Measurements from ENCODE around the gene DOCK2. TPM values are rescaled to one million over a fixed set of nuclear protein-coding genes. Genes with fewer than 3 reads are reported as not detected.
"Not testable (repeated sequence)": the region's sequence is repeated elsewhere in the genome, so short reads cannot be mapped to it uniquely, and the experiment has no call there.

The DOCK2 gene
- polyA plus RNA-seq, 3 donors = 2.6 to 3.4 (median 2.7) TPM

DNA sequence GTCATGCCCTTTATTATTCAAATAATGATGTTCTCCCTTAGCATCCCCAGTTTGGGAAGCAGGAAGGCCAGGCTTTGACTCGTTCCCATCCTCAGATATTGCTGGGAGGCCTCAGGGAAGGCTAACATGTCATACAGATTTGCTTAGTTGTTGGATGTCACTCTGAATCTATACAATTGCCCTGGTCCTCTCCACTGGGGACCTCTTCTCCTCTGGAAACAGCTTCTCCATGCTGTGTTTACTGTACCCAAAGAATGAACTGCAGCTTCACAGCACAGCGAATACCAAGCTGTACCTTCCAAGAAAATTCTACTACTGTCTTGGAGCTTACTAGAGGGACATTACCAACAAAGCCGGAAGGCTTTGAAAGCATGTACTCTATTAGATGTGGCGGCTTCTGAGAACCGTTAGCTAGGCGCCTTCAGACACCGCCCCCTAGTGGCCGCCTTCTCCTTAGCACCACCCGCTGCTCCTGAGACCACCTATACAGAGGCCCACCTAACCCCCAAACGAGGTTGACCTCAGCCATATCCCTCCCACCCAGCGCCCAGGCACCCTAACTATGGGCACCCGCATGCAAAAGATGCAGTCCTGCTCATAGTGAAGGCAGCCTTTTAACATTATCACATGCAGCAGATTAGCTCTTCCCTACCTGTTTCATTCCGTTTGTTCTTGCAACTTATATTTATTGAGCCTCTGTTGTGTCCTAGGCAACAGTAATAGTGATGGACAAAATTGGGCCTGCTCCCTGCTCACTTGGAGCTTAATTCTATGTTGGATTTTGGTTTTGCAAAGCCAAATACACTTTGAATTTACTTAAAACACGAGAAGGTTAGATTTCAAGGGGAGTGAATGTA, 433.7 kb downstream of the DOCK2 start:
- peak in 2 of 3 donors; percentile 10 to 36 for DNase-seq (ENCODE audit: low read depth in 3 of 3, low spot score in 2 of 3)

DNA sequence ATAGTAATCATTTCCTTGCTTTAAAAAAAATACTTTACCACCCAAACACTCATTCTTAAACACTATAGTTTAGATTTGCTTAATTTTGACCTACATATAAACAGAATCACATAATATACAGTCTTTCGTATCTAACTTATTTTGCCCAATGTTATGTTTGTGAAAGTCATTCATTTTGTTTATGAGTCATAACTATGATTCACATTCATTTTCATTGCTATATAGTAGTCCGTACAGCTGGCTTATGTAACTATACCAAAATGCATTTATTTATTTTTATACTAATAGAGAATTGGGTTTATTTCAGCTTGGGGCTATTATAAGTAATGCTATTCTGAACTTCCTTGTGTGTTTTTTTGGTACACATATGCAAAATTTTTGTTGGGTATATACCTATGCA, 434.7 kb downstream of the DOCK2 start:
- no peak for DNase-seq (ENCODE audit: low read depth in 3 of 3, low spot score in 2 of 3)

- DNase-seq (ENCODE audit: low read depth in 3 of 3, low spot score in 2 of 3) = no peak
Measured at GRCh38 chr5:170075696-170076095, 438.6 kb downstream of the DOCK2 start.

- no peak for DNase-seq (ENCODE audit: low read depth in 3 of 3, low spot score in 2 of 3)
Measured at GRCh38 chr5:170076211-170076610, 439.1 kb downstream of the DOCK2 start.

DNA sequence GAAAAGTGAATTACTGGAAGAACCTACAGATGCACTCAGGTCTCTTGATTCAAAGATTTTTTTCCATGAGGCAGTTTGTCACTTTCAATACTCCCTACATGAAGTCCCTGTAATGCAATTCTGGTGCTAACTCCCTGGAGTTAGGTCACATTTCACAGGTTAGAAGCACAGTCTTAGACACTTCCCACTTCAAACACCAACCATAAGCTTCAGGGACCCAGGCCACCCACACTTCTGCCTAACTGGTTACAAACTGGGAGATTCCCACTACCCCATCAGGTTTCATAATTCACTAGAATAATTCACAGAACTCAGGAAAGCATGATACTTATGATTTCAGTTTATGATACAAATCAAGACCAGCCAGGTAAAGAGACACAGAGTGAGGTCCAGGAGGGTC, 439.7 kb downstream of the DOCK2 start:
- no peak for DNase-seq (ENCODE audit: low read depth in 3 of 3, low spot score in 2 of 3)

GRCh38 chr5:170077526-170077925, 440.5 kb downstream of the DOCK2 start:
- DNase-seq (ENCODE audit: low read depth in 3 of 3, low spot score in 2 of 3) = no peak

- DNase-seq (ENCODE audit: low read depth in 3 of 3, low spot score in 2 of 3) = no peak
Measured at GRCh38 chr5:170078458-170078857, 441.4 kb downstream of the DOCK2 start.

GRCh38 chr5:170078931-170079330, 441.9 kb downstream of the DOCK2 start:
- DNase-seq (ENCODE audit: low read depth in 3 of 3, low spot score in 2 of 3) = no peak

- no peak for DNase-seq (ENCODE audit: low read depth in 3 of 3, low spot score in 2 of 3)
Measured at GRCh38 chr5:170080217-170080616, 443.1 kb downstream of the DOCK2 start.

- no peak for DNase-seq (ENCODE audit: low read depth in 3 of 3, low spot score in 2 of 3)
Measured at GRCh38 chr5:170080786-170081445, 443.8 kb downstream of the DOCK2 start.

GRCh38 chr5:170081616-170082015, 444.5 kb downstream of the DOCK2 start:
- no peak for DNase-seq (ENCODE audit: low read depth in 3 of 3, low spot score in 2 of 3)

GRCh38 chr5:170082701-170083100, 445.6 kb downstream of the DOCK2 start:
- DNase-seq (ENCODE audit: low read depth in 3 of 3, low spot score in 2 of 3) = no peak

DNA sequence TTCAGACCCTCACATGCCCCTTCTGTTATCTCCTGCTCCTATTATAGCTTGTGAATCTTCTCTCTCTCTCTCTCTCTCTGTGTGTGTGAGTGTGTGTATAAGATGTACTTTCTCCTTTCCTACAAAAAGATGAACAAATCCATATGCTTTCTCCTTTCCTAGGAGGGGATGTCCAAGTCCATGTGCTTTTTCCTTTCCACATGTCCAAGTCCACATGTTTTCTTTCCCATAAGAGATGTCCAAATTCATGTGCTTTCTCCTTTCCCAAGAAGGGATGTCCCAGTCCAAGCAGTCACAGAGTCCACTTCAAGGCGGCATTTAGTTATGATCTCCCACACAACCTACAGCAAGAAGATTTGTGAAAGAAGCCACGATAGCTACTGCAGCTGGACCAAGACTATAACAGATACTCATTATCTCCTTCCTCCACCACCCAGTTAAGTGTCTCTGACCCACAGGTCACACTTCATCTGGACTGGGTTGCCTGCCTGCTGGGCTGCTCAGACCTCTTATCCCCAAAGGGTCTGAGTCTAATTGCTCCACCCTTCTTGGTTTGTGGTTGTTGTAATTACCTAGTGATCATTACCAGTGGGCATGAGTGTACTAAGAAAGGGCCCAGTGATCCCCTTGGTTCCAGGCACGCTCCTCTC, 450.2 kb downstream of the DOCK2 start:
- DNase-seq (ENCODE audit: low read depth in 3 of 3, low spot score in 2 of 3) = no peak

GRCh38 chr5:170092455-170093101, 455.5 kb downstream of the DOCK2 start:
- no peak for DNase-seq (ENCODE audit: low read depth in 3 of 3, low spot score in 2 of 3)

DNA sequence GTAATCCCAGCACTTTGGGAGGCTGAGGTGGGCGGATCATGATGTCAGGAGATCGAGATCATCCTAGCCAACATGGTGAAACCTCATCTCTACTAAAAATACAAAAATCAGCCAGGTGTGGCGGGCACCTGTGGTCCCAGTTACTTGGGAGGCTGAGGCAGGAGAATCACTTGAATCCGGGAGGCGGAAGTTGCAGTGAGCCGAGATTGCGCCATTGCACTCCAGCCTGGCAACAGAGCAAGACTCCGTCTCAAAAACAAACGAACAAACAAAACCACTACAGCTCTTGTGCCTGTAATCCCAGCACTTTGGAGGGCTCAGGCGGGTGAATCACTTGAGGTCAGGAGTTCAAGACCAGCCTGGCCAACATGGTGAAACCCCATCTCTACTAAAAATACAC, 457.3 kb downstream of the DOCK2 start:
- DNase-seq (ENCODE audit: low read depth in 3 of 3, low spot score in 2 of 3) = not testable (repeated sequence)

DNA sequence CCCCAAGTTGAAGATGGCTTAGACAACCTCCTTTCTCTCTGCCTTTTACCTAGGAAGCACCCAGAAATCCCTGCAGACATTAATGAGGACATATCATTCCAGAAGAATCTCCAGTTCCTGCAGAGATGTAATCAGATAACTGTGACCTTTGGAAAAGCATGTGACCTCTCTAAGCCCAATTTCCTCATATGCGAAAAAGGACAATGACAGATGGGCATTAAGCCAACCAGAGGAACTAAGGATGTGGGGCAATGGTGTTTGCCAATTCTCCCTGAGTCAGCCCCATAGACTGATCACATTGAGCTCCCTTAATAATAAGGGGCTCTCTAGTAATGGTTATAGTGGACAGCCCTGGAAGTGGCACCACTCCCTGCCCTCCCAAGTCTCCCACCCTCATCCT, 458.6 kb downstream of the DOCK2 start:
- DNase-seq (ENCODE audit: low read depth in 3 of 3, low spot score in 2 of 3) = no peak

DNA sequence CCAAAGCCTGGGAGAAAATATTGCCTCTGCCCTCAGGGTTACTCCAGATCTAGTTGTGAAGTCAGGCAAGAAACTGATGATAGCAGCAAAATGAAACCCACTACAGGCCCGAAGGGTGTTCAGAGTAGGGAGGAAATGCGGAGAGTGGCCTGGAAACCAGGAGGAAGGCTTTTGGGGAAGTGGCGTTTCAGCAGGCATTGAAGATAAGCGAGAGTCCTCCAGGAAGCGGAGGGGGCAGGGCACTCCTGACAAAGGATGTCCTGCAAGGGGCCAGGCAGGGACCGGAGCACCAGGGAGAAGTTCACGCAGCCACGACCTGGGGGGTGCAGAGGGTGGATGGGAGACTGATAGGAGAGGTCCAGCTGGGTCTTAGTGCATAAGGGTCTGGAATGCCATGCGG, 460.9 kb downstream of the DOCK2 start:
- DNase-seq (ENCODE audit: low read depth in 3 of 3, low spot score in 2 of 3) = no peak

- DNase-seq (ENCODE audit: low read depth in 3 of 3, low spot score in 2 of 3) = peak; percentile 78 to 84 (median 79)
Measured at GRCh38 chr5:170100066-170100943, 463.2 kb downstream of the DOCK2 start.

GRCh38 chr5:170103447-170103846, 466.4 kb downstream of the DOCK2 start:
- DNase-seq (ENCODE audit: low read depth in 3 of 3, low spot score in 2 of 3) = no peak

DNA sequence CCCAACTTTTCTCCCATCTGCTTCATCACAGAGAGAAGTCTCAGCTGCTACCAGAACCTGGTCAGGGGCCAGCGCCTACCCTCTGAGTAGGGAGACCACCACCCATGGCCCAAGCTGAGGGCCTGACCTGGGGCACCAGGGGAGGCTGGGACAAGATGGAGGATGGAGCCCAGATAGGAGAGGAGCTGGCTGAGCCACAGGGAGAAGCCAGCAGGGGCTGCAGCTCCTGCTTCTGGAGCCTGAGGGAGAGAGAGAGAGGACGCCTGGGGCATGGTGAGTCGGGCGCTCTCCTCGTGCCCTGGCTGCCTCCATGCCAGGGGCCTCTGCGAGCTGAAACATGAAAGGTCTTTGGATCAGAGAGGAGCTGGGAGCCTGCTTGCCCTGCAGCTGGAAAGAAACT, 467.2 kb downstream of the DOCK2 start:
- no peak for DNase-seq (ENCODE audit: low read depth in 3 of 3, low spot score in 2 of 3)
